ENCODE results near the gene F7.

The F7 gene

DNA sequence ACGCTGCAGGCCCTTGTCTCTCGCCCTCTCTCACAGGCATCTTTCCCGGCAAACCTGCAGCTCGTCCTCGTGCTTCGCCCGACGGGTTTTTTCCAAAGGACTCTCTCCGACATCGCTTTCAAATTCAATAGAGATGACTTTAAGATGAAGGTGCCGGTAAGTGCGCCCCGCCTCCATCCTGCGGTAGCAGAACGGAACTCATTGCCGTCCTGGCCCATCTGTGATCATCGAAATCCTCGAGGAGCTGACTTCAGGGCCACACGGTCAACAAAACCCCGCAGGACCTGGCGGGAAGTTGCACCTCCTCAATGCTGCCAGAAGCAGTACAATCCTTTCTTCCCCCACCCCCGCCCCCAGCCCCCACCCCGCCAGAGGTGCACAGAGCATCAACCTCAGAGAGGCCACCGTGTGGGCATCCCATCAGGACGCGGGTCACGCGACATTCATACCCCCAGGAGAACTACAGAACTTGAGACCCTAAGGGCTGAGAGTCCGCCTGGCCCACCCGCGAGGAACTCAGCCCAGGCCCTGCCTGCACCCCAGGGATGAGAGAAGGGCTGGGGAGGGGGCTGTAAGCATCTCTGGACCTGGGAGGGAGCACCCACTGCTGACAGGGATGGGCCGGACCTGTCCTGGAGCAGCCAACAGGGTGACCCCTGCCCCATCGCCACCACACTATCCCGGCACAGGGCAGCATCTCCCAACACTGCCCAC is 44.9 kb upstream of the F7 start:
- Histone ChIP-seq H3K9me2 (replicated peaks; ENCODE audit: control insufficient read depth, low read length) (no peaks in the 10 kb centered on the region), H3K36me3 (ENCODE audit: control insufficient read depth, low read length) (no peaks in the 10 kb centered on the region), H4K20me1 (ENCODE audit: control insufficient read depth, insufficient read depth, low read depth, low read length) (no peaks in the 10 kb centered on the region), H3K27me3 (ENCODE audit: control insufficient read depth, low read length) (no peaks in the 10 kb centered on the region), H3K79me2 (ENCODE audit: control insufficient read depth, low read length) (no peaks in the 10 kb centered on the region), H3F3A (ENCODE audit: control insufficient read depth, insufficient read depth) (no peaks in the 10 kb centered on the region), H3K9me3 (ENCODE audit: control insufficient read depth, insufficient read depth, low read length) (peaks cover 23% of the 10 kb centered on the region; the same call in 1 of the 2 replicates), H3K4me2 (ENCODE audit: low read length) (no peak overlapping the region), H3K4me1 (ENCODE audit: control insufficient read depth, low read length) (no peaks in the 10 kb centered on the region), H3K4me3 (ENCODE audit: low read length) (no peak overlapping the region), H3K27ac (ENCODE audit: low read depth, low read length) (no peak overlapping the region)
- no peak for TF ChIP-seq EZH2phosphoT487 (IDR thresholded peaks at IDR 0.05; ENCODE audit: borderline replicate concordance, low read length)
- TF ChIP-seq CTCF (IDR thresholded peaks at IDR 0.05; ENCODE audit: low read depth, low read length, poor library complexity, severe bottlenecking): no peak

- Histone ChIP-seq H3K27ac (ENCODE audit: low read depth, low read length) (no peak overlapping the region), H3K9me3 (ENCODE audit: control insufficient read depth, insufficient read depth, low read length) (peaks cover 23% of the 10 kb centered on the region; the same call in 1 of the 2 replicates), H3K27me3 (ENCODE audit: control insufficient read depth, low read length) (no peaks in the 10 kb centered on the region), H3K4me3 (ENCODE audit: low read length) (no peak overlapping the region), H3K4me2 (ENCODE audit: low read length) (no peak overlapping the region), H3K79me2 (ENCODE audit: control insufficient read depth, low read length) (no peaks in the 10 kb centered on the region), H3K4me1 (ENCODE audit: control insufficient read depth, low read length) (no peaks in the 10 kb centered on the region), H3K9me2 (replicated peaks; ENCODE audit: control insufficient read depth, low read length) (no peaks in the 10 kb centered on the region), H3F3A (ENCODE audit: control insufficient read depth, insufficient read depth) (no peaks in the 10 kb centered on the region), H3K36me3 (ENCODE audit: control insufficient read depth, low read length) (no peaks in the 10 kb centered on the region), H4K20me1 (ENCODE audit: control insufficient read depth, insufficient read depth, low read depth, low read length) (no peaks in the 10 kb centered on the region)
- TF ChIP-seq EZH2phosphoT487 (IDR thresholded peaks at IDR 0.05; ENCODE audit: borderline replicate concordance, low read length) (no peak), CTCF (IDR thresholded peaks at IDR 0.05; ENCODE audit: low read depth, low read length, poor library complexity, severe bottlenecking) (no peak)
Observed at GRCh38 chr13:113061271-113061625, 44.3 kb upstream of the F7 start.

DNA sequence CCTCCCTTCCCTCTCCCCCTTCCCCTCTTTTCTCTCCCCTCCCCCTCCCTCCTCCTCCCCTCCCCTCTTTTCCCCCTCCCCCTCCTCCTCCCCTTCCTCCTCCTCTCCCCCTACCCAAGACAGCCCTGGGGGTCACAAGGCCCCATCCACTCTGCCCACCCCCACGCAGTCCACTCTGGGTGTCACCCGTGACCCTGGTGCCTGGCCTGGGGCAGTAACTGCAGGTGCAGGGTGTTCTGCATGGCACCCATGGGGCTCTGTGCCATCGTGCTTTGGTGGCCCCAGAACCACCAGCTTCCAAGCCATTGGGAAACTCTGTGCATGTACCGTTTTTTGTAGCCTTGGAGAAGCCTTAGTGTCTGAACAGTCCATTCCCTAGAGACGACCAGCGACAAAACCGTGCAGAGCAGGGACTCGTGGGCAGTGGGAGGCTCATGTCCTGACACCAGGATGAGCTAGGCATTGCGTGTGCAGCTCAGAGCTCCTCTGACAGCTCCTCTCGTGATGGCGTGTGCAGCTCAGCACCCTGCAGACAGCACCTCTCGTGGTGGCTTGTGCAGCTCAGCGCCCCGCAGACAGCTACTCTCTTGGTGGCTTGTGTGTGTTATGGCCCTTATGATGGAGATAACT is 43.7 kb upstream of the F7 start:
- H3F3A ChIP-seq (ENCODE audit: control insufficient read depth, insufficient read depth): no peaks in the 10 kb centered on the region
- no peak overlapping the region for H3K27ac ChIP-seq (ENCODE audit: low read depth, low read length)
- no peak overlapping the region for H3K4me2 ChIP-seq (ENCODE audit: low read length)
- H3K79me2 ChIP-seq (ENCODE audit: control insufficient read depth, low read length): no peaks in the 10 kb centered on the region
- no peak overlapping the region for H3K4me3 ChIP-seq (ENCODE audit: low read length)
- no peaks in the 10 kb centered on the region for H3K36me3 ChIP-seq (ENCODE audit: control insufficient read depth, low read length)
- H3K9me3 ChIP-seq (ENCODE audit: control insufficient read depth, insufficient read depth, low read length): peaks cover 22% of the 10 kb centered on the region; the same call in 1 of the 2 replicates
- H3K4me1 ChIP-seq (ENCODE audit: control insufficient read depth, low read length): no peaks in the 10 kb centered on the region
- no peaks in the 10 kb centered on the region for H4K20me1 ChIP-seq (ENCODE audit: control insufficient read depth, insufficient read depth, low read depth, low read length)
- no peaks in the 10 kb centered on the region for H3K9me2 ChIP-seq (replicated peaks; ENCODE audit: control insufficient read depth, low read length)
- TF ChIP-seq EZH2phosphoT487 (IDR thresholded peaks at IDR 0.05; ENCODE audit: borderline replicate concordance, low read length) (no peak), CTCF (IDR thresholded peaks at IDR 0.05; ENCODE audit: low read depth, low read length, poor library complexity, severe bottlenecking) (no peak)
- H3K27me3 ChIP-seq (ENCODE audit: control insufficient read depth, low read length): no peaks in the 10 kb centered on the region

Measured in DOHH2 (cell line).